ENCODE results near the gene GGT6. TPM values are rescaled to one million over a fixed set of nuclear protein-coding genes. Genes with fewer than 3 reads are reported as not detected.

Gene GGT6
- total and polyA plus RNA-seq, 2 of the 13 experiments (the other 11 are each of a cell fraction or from before 2014, with no cell fraction given) = 0.16 to 0.80 TPM

DNA sequence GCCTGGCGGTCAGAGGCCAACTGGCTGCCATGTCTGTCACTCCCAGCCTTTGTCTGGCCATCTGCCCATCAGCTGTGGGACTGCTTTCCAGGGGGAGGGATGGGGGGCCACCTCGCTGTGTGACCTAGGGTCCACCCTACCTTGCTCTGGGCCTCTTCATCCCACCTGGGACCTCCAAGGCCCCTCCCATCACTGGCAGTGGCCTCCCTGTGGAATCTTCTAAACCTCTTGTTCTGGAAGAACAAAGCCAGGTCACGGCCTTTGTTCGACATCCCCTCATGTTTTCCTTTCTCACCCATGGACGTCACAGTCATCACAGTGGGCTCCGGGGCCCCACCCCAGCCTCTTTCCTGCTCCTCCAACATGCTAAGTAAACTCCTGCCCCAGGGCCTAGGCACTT, 37.7 kb downstream of the GGT6 start (continued):
- TF ChIP-seq, protein P1, sequence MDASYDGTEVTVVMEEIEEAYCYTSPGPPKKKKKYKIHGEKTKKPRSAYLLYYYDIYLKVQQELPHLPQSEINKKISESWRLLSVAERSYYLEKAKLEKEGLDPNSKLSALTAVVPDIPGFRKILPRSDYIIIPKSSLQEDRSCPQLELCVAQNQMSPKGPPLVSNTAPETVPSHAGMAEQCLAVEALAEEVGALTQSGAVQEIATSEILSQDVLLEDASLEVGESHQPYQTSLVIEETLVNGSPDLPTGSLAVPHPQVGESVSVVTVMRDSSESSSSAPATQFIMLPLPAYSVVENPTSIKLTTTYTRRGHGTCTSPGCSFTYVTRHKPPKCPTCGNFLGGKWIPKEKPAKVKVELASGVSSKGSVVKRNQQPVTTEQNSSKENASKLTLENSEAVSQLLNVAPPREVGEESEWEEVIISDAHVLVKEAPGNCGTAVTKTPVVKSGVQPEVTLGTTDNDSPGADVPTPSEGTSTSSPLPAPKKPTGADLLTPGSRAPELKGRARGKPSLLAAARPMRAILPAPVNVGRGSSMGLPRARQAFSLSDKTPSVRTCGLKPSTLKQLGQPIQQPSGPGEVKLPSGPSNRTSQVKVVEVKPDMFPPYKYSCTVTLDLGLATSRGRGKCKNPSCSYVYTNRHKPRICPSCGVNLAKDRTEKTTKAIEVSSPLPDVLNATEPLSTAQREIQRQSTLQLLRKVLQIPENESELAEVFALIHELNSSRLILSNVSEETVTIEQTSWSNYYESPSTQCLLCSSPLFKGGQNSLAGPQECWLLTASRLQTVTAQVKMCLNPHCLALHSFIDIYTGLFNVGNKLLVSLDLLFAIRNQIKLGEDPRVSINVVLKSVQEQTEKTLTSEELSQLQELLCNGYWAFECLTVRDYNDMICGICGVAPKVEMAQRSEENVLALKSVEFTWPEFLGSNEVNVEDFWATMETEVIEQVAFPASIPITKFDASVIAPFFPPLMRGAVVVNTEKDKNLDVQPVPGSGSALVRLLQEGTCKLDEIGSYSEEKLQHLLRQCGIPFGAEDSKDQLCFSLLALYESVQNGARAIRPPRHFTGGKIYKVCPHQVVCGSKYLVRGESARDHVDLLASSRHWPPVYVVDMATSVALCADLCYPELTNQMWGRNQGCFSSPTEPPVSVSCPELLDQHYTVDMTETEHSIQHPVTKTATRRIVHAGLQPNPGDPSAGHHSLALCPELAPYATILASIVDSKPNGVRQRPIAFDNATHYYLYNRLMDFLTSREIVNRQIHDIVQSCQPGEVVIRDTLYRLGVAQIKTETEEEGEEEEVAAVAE (CRISPR knock-in tag; IDR thresholded peaks at IDR 0.05; ENCODE audit: borderline replicate concordance) = no peak
- TF ChIP-seq EP300 (IDR thresholded peaks at IDR 0.05; ENCODE audit: low read depth in 2 of 2, low read length in 2 of 2) (no peak), EP300 (CRISPR knock-in tag; IDR thresholded peaks at IDR 0.05; ENCODE audit: borderline replicate concordance) (no peak), FIP1L1 (IDR thresholded peaks at IDR 0.05; ENCODE audit: borderline replicate concordance, insufficient read depth, low read depth, low read length) (no peak), SPEN (CRISPR knock-in tag; IDR thresholded peaks at IDR 0.05; ENCODE audit: low read depth) (no peak), ZNF230 (CRISPR knock-in tag; IDR thresholded peaks at IDR 0.05) (no peak), ADNP (CRISPR knock-in tag; IDR thresholded peaks at IDR 0.05) (no peak), ARHGAP35 (CRISPR knock-in tag; IDR thresholded peaks at IDR 0.05; ENCODE audit: borderline replicate concordance) (no peak)
- TF ChIP-seq, protein P2, sequence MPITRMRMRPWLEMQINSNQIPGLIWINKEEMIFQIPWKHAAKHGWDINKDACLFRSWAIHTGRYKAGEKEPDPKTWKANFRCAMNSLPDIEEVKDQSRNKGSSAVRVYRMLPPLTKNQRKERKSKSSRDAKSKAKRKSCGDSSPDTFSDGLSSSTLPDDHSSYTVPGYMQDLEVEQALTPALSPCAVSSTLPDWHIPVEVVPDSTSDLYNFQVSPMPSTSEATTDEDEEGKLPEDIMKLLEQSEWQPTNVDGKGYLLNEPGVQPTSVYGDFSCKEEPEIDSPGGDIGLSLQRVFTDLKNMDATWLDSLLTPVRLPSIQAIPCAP (CRISPR knock-in tag; IDR thresholded peaks at IDR 0.05; ENCODE audit: low read depth) = no peak
- TF ChIP-seq, protein P3, sequence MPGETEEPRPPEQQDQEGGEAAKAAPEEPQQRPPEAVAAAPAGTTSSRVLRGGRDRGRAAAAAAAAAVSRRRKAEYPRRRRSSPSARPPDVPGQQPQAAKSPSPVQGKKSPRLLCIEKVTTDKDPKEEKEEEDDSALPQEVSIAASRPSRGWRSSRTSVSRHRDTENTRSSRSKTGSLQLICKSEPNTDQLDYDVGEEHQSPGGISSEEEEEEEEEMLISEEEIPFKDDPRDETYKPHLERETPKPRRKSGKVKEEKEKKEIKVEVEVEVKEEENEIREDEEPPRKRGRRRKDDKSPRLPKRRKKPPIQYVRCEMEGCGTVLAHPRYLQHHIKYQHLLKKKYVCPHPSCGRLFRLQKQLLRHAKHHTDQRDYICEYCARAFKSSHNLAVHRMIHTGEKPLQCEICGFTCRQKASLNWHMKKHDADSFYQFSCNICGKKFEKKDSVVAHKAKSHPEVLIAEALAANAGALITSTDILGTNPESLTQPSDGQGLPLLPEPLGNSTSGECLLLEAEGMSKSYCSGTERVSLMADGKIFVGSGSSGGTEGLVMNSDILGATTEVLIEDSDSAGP (CRISPR knock-in tag; IDR thresholded peaks at IDR 0.05; ENCODE audit: borderline replicate concordance) = no peak
- TF ChIP-seq, protein P4, sequence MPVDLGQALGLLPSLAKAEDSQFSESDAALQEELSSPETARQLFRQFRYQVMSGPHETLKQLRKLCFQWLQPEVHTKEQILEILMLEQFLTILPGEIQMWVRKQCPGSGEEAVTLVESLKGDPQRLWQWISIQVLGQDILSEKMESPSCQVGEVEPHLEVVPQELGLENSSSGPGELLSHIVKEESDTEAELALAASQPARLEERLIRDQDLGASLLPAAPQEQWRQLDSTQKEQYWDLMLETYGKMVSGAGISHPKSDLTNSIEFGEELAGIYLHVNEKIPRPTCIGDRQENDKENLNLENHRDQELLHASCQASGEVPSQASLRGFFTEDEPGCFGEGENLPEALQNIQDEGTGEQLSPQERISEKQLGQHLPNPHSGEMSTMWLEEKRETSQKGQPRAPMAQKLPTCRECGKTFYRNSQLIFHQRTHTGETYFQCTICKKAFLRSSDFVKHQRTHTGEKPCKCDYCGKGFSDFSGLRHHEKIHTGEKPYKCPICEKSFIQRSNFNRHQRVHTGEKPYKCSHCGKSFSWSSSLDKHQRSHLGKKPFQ (CRISPR knock-in tag; IDR thresholded peaks at IDR 0.05; ENCODE audit: insufficient replicate concordance) = no peak
